ENCODE measurements around the gene PAWR.
"Not testable (repeated sequence)": the region's sequence is repeated elsewhere in the genome, so short reads cannot be mapped to it uniquely, and the experiment has no call there.

GRCh38 chr12:79684338-79684737, 6.4 kb downstream of the PAWR start:
- not testable (repeated sequence) for TF ChIP-seq EZH2 (IDR thresholded peaks at IDR 0.05; ENCODE audit: insufficient read depth, poor library complexity, severe bottlenecking); EZH2phosphoT487 (IDR thresholded peaks at IDR 0.05; ENCODE audit: insufficient read depth, low read depth)
